RWPE1 (cell line): ENCODE measurements around the gene ZBTB25.

Experiments
- CTCF ChIA-PET: fragments of 350-600 bp; sonication (Branson Sonifier 250); formaldehyde crosslinking; extraction: SDS; loops from one replicate; lab custom pipeline; 2021; lab: Yijun Ruan, JAX
- POLR2A ChIA-PET: fragments of 400-600 bp; formaldehyde crosslinking; extraction: SDS; loops from one replicate; lab custom pipeline; 2020; ENCODE audit warnings: antibody characterized with exemption; ENCODE audit not compliant: low non-redundant PET; lab: Yijun Ruan, JAX
- DNase-seq: peaks from one replicate; pipeline ENCODE4 v3.0.0; 2012; ENCODE audit warnings: low spot score
- H3K27ac ChIP-seq: fragments of 450-650 bp; 2 replicates; pipeline ENCODE4 v1.5.1; 2017
- TF ChIP-seq, protein P1 (sequence below): fragments of 450-650 bp; conservative IDR thresholded peaks from 2 replicates; pipeline ENCODE4 v1.5.1; 2017; ENCODE audit warnings: low read depth, mild to moderate bottlenecking

Gene ZBTB25

DNA sequence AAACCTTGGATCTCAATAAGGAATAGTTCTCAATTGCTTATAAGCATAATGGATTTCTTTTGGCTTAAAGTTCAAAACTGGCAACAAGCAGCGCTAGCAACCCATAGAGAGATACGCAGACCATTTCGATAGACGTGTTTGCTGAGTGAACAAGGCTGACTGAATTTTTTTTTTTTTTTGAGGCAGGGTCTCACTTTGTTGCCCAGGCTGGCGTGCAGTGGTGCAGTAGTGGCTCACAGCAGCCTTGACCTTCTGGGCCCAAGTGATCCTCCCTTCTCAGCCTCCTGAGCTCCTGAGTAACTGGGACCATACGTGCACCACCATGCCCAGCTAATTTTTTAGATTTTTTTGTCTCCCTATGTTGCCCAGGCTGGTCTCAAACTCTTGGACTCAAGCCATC, 39.8 kb downstream of the ZBTB25 start:
- POLR2A ChIA-PET, result no interaction called here
- DNase-seq, result no peak
- TF ChIP-seq, protein P1, sequence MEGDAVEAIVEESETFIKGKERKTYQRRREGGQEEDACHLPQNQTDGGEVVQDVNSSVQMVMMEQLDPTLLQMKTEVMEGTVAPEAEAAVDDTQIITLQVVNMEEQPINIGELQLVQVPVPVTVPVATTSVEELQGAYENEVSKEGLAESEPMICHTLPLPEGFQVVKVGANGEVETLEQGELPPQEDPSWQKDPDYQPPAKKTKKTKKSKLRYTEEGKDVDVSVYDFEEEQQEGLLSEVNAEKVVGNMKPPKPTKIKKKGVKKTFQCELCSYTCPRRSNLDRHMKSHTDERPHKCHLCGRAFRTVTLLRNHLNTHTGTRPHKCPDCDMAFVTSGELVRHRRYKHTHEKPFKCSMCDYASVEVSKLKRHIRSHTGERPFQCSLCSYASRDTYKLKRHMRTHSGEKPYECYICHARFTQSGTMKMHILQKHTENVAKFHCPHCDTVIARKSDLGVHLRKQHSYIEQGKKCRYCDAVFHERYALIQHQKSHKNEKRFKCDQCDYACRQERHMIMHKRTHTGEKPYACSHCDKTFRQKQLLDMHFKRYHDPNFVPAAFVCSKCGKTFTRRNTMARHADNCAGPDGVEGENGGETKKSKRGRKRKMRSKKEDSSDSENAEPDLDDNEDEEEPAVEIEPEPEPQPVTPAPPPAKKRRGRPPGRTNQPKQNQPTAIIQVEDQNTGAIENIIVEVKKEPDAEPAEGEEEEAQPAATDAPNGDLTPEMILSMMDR, result no peak
- no peak overlapping the region for H3K27ac ChIP-seq
- CTCF ChIA-PET, result interaction anchor here (0.7 kb wide), 1 partner anchor 428 kb away, joined by 5 read pairs; no protein-coding TSS in a partner anchor

DNA sequence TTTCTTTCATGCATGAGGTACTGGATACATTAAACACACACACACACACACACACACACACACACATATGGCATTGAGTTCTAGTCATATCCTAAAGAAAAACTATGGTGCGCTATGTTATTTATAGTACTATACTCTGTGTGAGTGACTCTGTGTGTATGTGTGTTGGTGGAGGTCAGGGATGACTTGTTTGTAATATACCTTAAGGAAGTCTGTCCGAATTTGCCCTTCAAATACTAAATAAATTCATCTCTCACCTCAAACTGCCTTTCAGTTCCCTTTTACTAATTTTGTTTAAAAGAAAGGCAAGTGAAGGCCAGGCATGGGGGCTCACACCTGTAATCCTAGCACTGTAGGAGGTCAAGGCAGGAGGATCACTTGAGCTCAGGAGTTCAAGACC, 40.4 kb downstream of the ZBTB25 start:
- TF ChIP-seq, protein P1, result no peak
- DNase-seq, result no peak
- H3K27ac ChIP-seq, result no peak overlapping the region
- POLR2A ChIA-PET, result no interaction called here
- CTCF ChIA-PET, result no interaction called here

DNA sequence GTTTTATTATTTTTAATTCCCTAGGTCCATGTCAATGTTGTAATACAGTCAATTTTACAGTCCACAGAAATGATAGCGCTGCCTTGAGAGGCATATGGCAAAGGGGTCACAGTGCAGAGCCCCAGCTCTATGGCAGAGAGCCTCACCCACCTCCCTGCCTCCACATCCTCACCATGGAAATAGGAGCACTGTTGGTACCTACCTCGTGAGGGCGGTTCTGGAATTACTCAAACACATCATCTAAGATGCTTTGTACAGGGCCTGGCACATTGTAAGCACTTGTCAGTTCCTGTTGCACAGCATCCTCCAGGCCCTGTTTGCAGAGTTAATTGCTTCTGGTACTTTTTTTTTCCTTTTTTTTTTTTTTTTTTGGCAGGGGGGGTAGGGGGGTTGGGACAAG, 42.4 kb downstream of the ZBTB25 start:
- ChIA-PET CTCF (no interaction called here), POLR2A (no interaction called here)
- TF ChIP-seq, protein P1, result no peak
- no peak overlapping the region for H3K27ac ChIP-seq
- no peak for DNase-seq

DNA sequence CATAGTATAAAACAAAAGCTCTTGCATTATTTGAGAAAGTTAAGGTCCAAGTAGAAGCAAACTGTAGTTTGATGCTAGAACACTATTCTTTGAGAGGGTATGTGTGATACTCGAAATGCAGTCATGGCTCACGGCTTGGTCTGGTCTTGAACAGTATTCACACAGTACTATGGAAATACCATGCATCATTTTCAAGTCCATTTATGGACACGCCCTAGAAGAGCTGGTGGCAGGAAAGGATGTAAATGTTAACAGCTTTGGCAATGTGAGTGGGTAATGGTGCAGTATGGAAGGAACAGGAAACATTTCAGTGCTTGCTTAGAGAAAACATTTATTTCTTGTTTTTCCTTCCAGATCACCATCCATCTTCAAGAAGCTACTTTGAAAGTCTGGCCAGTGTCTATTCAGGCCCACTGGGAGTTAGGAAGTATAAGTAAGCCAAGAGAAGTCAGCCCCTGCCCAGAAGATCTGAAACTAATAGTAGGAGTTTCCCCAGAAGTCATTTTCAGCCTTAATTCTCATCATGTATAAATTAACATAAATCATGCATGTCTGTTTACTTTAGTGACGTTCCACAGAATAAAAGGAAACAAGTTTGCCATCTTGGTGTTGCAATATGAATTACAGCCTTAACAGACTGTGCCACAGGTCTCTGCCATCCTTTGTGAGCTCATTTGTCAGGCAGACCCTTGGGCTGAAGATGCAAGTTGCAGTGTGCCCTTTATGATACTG, 44.1 kb downstream of the ZBTB25 start:
- ChIA-PET CTCF (interaction anchor here (0.7 kb wide), 2 partner anchors 177 to 220 kb away, joined by 3 to 5 read pairs; no protein-coding TSS in a partner anchor), POLR2A (no interaction called here)
- no peak for DNase-seq
- H3K27ac ChIP-seq, result no peak overlapping the region
- TF ChIP-seq, protein P1, result no peak

DNA sequence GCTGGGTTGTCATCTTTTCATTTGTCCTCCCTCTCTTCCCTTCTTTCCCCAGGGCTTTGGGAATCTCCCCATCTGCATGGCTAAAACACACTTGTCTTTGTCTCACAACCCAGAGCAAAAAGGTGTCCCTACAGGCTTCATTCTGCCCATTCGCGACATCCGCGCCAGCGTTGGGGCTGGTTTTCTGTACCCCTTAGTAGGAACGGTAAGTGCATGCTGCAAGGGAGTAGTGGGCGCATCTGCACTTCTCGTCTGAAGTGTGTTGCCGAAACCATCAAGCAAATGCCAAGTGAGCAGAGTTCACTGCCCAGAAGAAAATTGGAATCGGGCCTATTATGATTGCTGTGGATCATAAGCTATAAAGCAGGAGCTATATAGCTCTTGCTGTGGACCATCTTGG, 49.0 kb downstream of the ZBTB25 start:
- no peak overlapping the region for H3K27ac ChIP-seq
- no peak for DNase-seq
- POLR2A ChIA-PET, result no interaction called here
- TF ChIP-seq, protein P1, result no peak
- CTCF ChIA-PET, result no interaction called here

DNA sequence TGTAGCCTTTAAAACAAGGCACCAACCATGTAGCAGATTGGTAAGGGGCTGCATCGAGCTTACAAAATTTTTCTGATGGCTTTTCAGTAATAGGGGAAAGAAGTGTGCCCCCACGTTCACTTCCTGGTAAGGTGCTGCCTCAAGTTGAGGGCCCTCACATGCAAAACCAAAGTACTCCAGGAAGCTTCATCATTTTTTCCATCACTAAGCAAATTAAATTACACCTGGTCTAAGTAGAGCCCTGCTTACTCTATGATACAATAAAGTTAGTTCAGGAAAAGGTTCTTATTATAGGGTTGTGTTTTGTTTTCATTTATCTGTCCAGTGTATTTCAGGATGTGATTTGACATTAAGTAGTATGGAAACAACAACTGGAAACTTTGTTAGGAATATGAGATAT, 53.4 kb downstream of the ZBTB25 start:
- no peak overlapping the region for H3K27ac ChIP-seq

More for the DNA sequence above, 53.4 kb downstream of the ZBTB25 start:
- DNase-seq, result no peak
- POLR2A ChIA-PET, result no interaction called here
- TF ChIP-seq, protein P1, result no peak
- CTCF ChIA-PET, result no interaction called here
